Measurements from ENCODE around the gene IFIT1B.
"Not testable (repeated sequence)": the region's sequence is repeated elsewhere in the genome, so short reads cannot be mapped to it uniquely, and the experiment has no call there.

Gene IFIT1B, protein sequence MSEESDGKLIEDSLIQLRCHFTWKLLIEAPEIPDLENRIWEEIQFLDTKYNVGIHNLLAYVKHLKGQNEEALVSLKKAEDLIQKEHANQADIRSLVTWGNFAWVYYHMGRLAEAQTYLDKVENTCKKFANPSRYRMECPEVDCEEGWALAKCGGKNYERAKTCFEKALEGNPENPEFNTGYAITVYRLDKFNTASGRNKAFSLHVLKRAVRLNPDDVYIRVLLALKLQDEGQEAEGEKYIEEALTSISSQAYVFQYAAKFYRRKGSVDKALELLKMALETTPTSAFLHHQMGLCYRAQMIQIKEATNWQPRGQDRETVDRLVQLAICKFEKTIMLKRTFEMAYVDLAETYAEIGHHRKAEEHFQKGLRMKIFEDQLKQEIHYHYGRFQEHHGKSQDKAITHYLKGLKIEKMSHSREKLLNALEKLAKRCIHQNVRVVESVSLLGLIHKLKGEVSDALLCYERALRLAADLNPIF

DNA sequence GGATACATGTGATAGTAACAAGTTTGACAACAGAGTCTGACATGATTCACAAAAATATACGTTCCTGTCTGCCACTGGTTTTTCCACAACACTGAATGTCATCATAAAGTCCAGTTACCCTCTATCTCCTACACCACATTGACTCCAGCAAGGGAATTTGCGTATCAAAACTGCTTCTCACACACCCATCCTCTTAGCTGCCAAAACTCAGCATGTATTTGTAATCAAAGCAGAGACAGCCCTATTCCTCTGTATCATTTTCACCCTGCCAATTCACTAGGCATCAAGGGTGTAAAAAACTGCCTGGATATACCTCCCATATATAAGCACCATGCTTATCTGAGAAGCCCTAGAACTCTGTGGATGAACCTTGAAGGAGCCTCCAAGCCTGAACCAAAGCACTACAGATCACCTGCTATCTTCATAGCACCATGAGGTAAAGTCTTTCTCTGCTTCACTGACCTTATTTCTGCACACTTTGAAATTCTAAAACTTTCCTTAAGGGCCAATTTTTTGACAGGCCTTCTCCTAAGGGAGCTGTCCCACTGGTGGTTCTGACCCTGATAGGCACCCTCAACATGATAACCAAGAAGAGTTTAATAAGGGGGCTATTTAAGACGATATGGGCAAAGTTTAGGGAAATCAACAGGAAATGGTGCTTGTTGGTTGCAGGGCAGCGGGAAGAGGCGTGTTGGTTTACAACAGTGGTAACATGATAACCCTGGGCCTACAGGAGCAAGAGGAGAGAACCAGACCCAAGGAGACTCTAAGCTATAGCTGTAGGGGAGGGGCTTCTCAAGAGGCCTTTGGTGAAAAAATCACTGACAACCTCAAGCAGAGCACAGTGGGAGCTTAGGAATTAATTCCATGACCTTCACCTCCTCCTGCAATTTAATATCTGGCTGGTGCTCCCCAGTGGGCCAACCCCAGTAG, at the start of gene IFIT1B:
Gene IFIT1B, plus strand, starts transcription at position 352 of the 933 bp plus-strand sequence. Its CDS starts 80 bp downstream, at position 432.
- Histone ChIP-seq H3K36me3 (ENCODE audit: insufficient read depth, low read length) (no peaks in the 10 kb centered on the region), H3K27ac (ENCODE audit: low read depth, low read length) (no peak within 1 kb of the TSS), H3K4me3 (ENCODE audit: low read depth in 1 of 2, low read length in 2 of 2) (no peak within 1 kb of the TSS), H3K9me3 (ENCODE audit: low read length) (no peaks in the 10 kb centered on the region), H3K27me3 (ENCODE audit: control insufficient read depth in 1 of 2, insufficient read depth in 2 of 2, low read length in 2 of 2) (no peaks in the 10 kb centered on the region), H3K9ac (ENCODE audit: low read length) (no peak within 1 kb of the TSS), H3K4me1 (ENCODE audit: insufficient read depth, low read length) (peaks cover 19% of the 10 kb centered on the region)

GRCh38 chr10:89329151-89329550, 48.7 kb upstream of the IFIT1B start:
- H3K9me3 ChIP-seq (ENCODE audit: low read length): no peaks in the 10 kb centered on the region
- H3K4me3 ChIP-seq (ENCODE audit: low read depth in 1 of 2, low read length in 2 of 2): no peak overlapping the region
- no peak overlapping the region for H3K27ac ChIP-seq (ENCODE audit: low read depth, low read length)
- peaks cover 49% of the 10 kb centered on the region for H3K4me1 ChIP-seq (ENCODE audit: insufficient read depth, low read length)
- no peaks in the 10 kb centered on the region for H3K27me3 ChIP-seq (ENCODE audit: control insufficient read depth in 1 of 2, insufficient read depth in 2 of 2, low read length in 2 of 2)
- no peaks in the 10 kb centered on the region for H3K36me3 ChIP-seq (ENCODE audit: insufficient read depth, low read length)
- H3K9ac ChIP-seq (ENCODE audit: low read length): no peak overlapping the region

DNA sequence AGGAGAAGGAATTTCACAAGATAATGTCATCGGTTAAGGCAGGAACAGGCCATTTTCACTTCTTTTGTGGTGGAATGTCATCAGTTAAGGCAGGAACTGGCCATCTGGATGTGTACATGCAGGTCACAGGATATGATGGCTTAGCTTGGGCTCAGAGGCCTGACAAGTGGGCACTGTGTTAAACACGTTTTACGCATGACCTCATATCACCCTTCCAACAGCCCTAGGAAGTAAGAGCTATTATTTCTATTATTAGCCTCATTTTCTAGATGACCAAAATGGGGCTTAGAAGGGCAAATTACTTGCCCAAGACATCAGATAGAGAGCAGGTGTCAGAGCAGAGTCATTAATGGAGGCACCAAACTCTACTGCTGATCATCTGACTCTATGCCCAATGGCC, 47.8 kb upstream of the IFIT1B start:
- not testable (repeated sequence) for H3K4me3 ChIP-seq (ENCODE audit: low read depth in 1 of 2, low read length in 2 of 2); H3K9me3 ChIP-seq (ENCODE audit: low read length); H3K36me3 ChIP-seq (ENCODE audit: insufficient read depth, low read length); H3K27ac ChIP-seq (ENCODE audit: low read depth, low read length); H3K9ac ChIP-seq (ENCODE audit: low read length); H3K27me3 ChIP-seq (ENCODE audit: control insufficient read depth in 1 of 2, insufficient read depth in 2 of 2, low read length in 2 of 2)
- H3K4me1 ChIP-seq (ENCODE audit: insufficient read depth, low read length): peaks cover 49% of the 10 kb centered on the region

- H3K27ac ChIP-seq (ENCODE audit: low read depth, low read length): no peak overlapping the region
- H3K36me3 ChIP-seq (ENCODE audit: insufficient read depth, low read length): no peaks in the 10 kb centered on the region
- H3K4me3 ChIP-seq (ENCODE audit: low read depth in 1 of 2, low read length in 2 of 2): no peak overlapping the region
- H3K9me3 ChIP-seq (ENCODE audit: low read length): no peaks in the 10 kb centered on the region
- no peak overlapping the region for H3K9ac ChIP-seq (ENCODE audit: low read length)
- peaks cover 49% of the 10 kb centered on the region for H3K4me1 ChIP-seq (ENCODE audit: insufficient read depth, low read length)
- H3K27me3 ChIP-seq (ENCODE audit: control insufficient read depth in 1 of 2, insufficient read depth in 2 of 2, low read length in 2 of 2): no peaks in the 10 kb centered on the region
Observed at GRCh38 chr10:89330537-89331212, 47.2 kb upstream of the IFIT1B start.

DNA sequence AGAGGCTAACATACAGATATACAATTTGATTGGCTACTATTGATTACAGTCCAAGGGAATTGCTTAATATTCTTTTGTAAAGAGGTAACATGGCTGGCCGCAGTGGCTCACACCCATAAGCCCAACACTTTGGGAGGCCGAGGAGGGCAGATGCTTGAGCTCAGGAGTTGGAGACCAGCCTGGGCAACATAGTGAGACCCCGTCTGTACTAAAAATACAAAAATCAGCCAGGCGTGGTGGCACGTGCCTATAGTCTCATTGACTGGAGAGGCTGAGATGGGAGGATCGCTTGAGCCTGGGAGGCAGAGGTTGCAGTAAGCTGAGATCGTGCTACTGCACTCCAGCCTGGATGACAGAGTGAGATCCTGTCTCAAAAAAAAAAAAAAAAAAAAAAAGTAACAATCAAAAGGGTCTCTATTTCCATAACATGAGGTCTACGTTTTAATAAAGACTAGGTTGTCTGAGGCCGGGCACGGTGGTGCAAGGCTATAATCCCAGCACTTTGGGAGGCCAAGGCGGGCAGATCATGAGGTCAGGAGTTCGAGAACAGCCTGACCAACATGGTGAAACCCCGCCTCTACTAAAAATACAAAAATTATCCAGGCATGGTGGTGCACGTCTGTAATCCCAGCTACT, 46.3 kb upstream of the IFIT1B start:
- H3K27ac ChIP-seq (ENCODE audit: low read depth, low read length); H3K9ac ChIP-seq (ENCODE audit: low read length); H3K27me3 ChIP-seq (ENCODE audit: control insufficient read depth in 1 of 2, insufficient read depth in 2 of 2, low read length in 2 of 2); H3K36me3 ChIP-seq (ENCODE audit: insufficient read depth, low read length); H3K9me3 ChIP-seq (ENCODE audit: low read length): not testable (repeated sequence)
- Histone ChIP-seq H3K4me1 (ENCODE audit: insufficient read depth, low read length) (peaks cover 49% of the 10 kb centered on the region), H3K4me3 (ENCODE audit: low read depth in 1 of 2, low read length in 2 of 2) (peak overlapping the region in 1 of 2 donors; percentile 72)

GRCh38 chr10:89332123-89332633, 45.7 kb upstream of the IFIT1B start:
- peaks cover 49% of the 10 kb centered on the region for H3K4me1 ChIP-seq (ENCODE audit: insufficient read depth, low read length)
- peak overlapping the region; percentile 2 for H3K27ac ChIP-seq (ENCODE audit: low read depth, low read length)
- no peaks in the 10 kb centered on the region for H3K9me3 ChIP-seq (ENCODE audit: low read length)
- H3K27me3 ChIP-seq (ENCODE audit: control insufficient read depth in 1 of 2, insufficient read depth in 2 of 2, low read length in 2 of 2): no peaks in the 10 kb centered on the region
- peak overlapping the region; percentile 11 for H3K9ac ChIP-seq (ENCODE audit: low read length)
- no peaks in the 10 kb centered on the region for H3K36me3 ChIP-seq (ENCODE audit: insufficient read depth, low read length)
- H3K4me3 ChIP-seq (ENCODE audit: low read depth in 1 of 2, low read length in 2 of 2): peak overlapping the region; percentile 8 to 72

DNA sequence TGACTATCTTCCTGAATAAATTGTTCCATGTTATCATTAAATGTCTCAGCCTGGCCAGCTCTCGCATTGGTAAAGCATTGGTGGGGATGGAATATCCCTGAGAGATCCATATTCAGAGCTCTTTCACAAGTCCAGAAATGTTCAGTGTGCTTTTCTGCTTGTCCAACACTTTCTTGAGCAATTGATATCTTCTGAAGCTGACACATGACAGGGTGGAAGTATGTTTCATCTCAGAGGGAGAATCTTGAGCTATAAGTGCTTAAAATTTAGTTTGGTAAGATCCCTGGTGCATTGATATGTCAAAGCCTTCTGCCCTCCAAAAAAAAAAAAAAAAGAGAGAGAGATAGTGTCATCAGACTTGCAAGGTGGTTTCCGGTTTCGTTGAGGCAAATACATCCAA, 42.6 kb upstream of the IFIT1B start:
- H3K4me3 ChIP-seq (ENCODE audit: low read depth in 1 of 2, low read length in 2 of 2): no peak overlapping the region
- no peak overlapping the region for H3K27ac ChIP-seq (ENCODE audit: low read depth, low read length)
- H3K9ac ChIP-seq (ENCODE audit: low read length): no peak overlapping the region
- H3K36me3 ChIP-seq (ENCODE audit: insufficient read depth, low read length): peaks cover 15% of the 10 kb centered on the region
- H3K9me3 ChIP-seq (ENCODE audit: low read length): no peaks in the 10 kb centered on the region
- peaks cover 28% of the 10 kb centered on the region for H3K4me1 ChIP-seq (ENCODE audit: insufficient read depth, low read length)
- no peaks in the 10 kb centered on the region for H3K27me3 ChIP-seq (ENCODE audit: control insufficient read depth in 1 of 2, insufficient read depth in 2 of 2, low read length in 2 of 2)

- H3K4me1 ChIP-seq (ENCODE audit: insufficient read depth, low read length): peaks cover 18% of the 10 kb centered on the region
Observed at GRCh38 chr10:89336241-89336640, 41.6 kb upstream of the IFIT1B start.

DNA sequence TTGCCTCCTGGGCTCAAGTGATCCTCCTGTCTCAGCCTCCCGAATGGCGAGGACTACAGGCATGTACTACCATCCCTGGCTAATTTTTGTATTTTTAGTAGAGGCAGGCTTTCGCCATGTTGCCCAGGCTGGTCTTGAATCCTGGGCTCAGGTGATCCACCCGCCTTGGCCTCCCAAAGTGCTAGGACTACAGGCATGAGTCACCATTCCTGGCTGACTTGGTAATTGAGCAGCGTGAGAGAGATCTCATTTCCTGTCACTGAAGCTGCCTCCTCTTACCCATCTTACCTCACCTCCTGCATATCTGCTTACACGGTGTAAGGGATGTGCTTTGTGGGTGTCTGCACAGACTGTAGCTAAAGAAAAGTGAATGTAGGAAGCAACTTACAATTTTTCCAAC, 40.4 kb upstream of the IFIT1B start:
- H3K9ac ChIP-seq (ENCODE audit: low read length): no peak overlapping the region
- H3K4me3 ChIP-seq (ENCODE audit: low read depth in 1 of 2, low read length in 2 of 2): no peak overlapping the region
- H3K36me3 ChIP-seq (ENCODE audit: insufficient read depth, low read length): peaks cover 15% of the 10 kb centered on the region
- peaks cover 17% of the 10 kb centered on the region for H3K4me1 ChIP-seq (ENCODE audit: insufficient read depth, low read length)
- no peaks in the 10 kb centered on the region for H3K27me3 ChIP-seq (ENCODE audit: control insufficient read depth in 1 of 2, insufficient read depth in 2 of 2, low read length in 2 of 2)
- H3K27ac ChIP-seq (ENCODE audit: low read depth, low read length): no peak overlapping the region
- H3K9me3 ChIP-seq (ENCODE audit: low read length): no peaks in the 10 kb centered on the region

More at GRCh38 chr10:89336241-89336640, 41.6 kb upstream of the IFIT1B start:
- peaks cover 15% of the 10 kb centered on the region for H3K36me3 ChIP-seq (ENCODE audit: insufficient read depth, low read length)
- H3K9me3 ChIP-seq (ENCODE audit: low read length): no peaks in the 10 kb centered on the region
- no peak overlapping the region for H3K9ac ChIP-seq (ENCODE audit: low read length)
- no peak overlapping the region for H3K27ac ChIP-seq (ENCODE audit: low read depth, low read length)
- H3K4me3 ChIP-seq (ENCODE audit: low read depth in 1 of 2, low read length in 2 of 2): no peak overlapping the region
- H3K27me3 ChIP-seq (ENCODE audit: control insufficient read depth in 1 of 2, insufficient read depth in 2 of 2, low read length in 2 of 2): no peaks in the 10 kb centered on the region

DNA sequence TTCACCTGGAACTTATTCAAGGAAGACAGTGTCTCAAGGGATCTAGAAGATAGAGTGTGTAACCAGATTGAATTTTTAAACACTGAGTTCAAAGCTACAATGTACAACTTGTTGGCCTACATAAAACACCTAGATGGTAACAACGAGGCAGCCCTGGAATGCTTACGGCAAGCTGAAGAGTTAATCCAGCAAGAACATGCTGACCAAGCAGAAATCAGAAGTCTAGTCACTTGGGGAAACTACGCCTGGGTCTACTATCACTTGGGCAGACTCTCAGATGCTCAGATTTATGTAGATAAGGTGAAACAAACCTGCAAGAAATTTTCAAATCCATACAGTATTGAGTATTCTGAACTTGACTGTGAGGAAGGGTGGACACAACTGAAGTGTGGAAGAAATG, 39.1 kb upstream of the IFIT1B start:
- Histone ChIP-seq H3K36me3 (ENCODE audit: insufficient read depth, low read length) (peaks cover 15% of the 10 kb centered on the region), H3K4me1 (ENCODE audit: insufficient read depth, low read length) (peaks cover 4% of the 10 kb centered on the region), H3K9ac (ENCODE audit: low read length) (no peak overlapping the region), H3K27me3 (ENCODE audit: control insufficient read depth in 1 of 2, insufficient read depth in 2 of 2, low read length in 2 of 2) (no peaks in the 10 kb centered on the region), H3K9me3 (ENCODE audit: low read length) (no peaks in the 10 kb centered on the region), H3K4me3 (ENCODE audit: low read depth in 1 of 2, low read length in 2 of 2) (no peak overlapping the region), H3K27ac (ENCODE audit: low read depth, low read length) (no peak overlapping the region)
